ENCODE data around the gene IPO5.

DNA sequence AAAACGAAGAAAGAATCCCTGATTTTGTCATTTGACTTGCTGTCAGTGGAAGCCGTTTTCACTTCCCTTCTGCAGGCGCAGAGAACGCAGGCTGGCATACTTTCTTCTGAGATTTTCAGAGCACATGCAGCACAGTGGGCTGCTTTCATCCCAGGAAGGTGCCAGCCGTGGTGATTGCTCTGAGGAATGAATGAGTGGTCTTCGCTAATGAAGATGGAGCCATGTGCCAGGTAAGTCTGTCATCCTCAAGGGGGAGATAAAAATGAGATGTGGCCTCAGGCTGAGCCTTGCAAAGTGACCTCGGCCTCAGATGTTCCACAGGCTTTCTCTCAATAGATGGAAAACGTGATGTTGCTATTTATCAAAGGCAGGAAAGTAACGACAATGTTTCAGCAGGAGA lies 94.8 kb downstream of the IPO5 start:
- TF ChIP-seq TAF1 (IDR thresholded peaks at IDR 0.05; ENCODE audit: low read depth) (no peak), TEAD4 (IDR thresholded peaks at IDR 0.05) (no peak), FOXM1 (IDR thresholded peaks at IDR 0.05; ENCODE audit: borderline replicate concordance, low read depth) (no peak), TCF12 (IDR thresholded peaks at IDR 0.05; ENCODE audit: low read depth) (no peak), RAD21 (IDR thresholded peaks at IDR 0.05; ENCODE audit: low read depth) (no peak), CEBPB (IDR thresholded peaks at IDR 0.05) (no peak), YY1 (IDR thresholded peaks at IDR 0.05; ENCODE audit: low read depth) (no peak), EGR1 (IDR thresholded peaks at IDR 0.05) (no peak), EP300 (IDR thresholded peaks at IDR 0.05; ENCODE audit: borderline replicate concordance) (no peak)
- TF ChIP-seq, protein P1, sequence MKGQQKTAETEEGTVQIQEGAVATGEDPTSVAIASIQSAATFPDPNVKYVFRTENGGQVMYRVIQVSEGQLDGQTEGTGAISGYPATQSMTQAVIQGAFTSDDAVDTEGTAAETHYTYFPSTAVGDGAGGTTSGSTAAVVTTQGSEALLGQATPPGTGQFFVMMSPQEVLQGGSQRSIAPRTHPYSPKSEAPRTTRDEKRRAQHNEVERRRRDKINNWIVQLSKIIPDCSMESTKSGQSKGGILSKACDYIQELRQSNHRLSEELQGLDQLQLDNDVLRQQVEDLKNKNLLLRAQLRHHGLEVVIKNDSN (IDR thresholded peaks at IDR 0.05) = no peak
- TF ChIP-seq, protein P2, sequence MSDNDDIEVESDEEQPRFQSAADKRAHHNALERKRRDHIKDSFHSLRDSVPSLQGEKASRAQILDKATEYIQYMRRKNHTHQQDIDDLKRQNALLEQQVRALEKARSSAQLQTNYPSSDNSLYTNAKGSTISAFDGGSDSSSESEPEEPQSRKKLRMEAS (IDR thresholded peaks at IDR 0.05) = no peak

All from Ishikawa (cell line).